GM12878 (cell line): ENCODE data around the gene ID4. TPM values are rescaled to one million over a fixed set of nuclear protein-coding genes. Genes with fewer than 3 reads are reported as not detected.

Source experiments
- ATAC-seq: fragments of 200-7000 bp; cut with Tn5 transposase; 3 replicates; pipeline ENCODE4 v1.9.1; 2020; ENCODE audit warnings: mild to moderate bottlenecking, moderate library complexity
- BruUV-seq: library from RNA; stranded (reverse); fragments of 400-500 nt; replicated peaks from 2 replicates; lab custom pipeline; 2021; lab: Mats Ljungman, UMichigan
- CTCF ChIA-PET: fragments of 300-600 bp; sonication (Branson Sonifier 250); formaldehyde crosslinking; extraction: SDS; loops from one replicate; lab custom pipeline; 2021; ENCODE audit warnings: inconsistent platforms; lab: Yijun Ruan, JAX
- POLR2A ChIA-PET: fragments of 350-600 bp; formaldehyde crosslinking; extraction: SDS; loops from one replicate; lab custom pipeline; 2021; ENCODE audit warnings: inconsistent platforms; lab: Charles Lee
- RAD21 ChIA-PET: fragments of 300-600 bp; sonication (Branson Sonifier 250); formaldehyde crosslinking; loops from one replicate; lab custom pipeline; 2023; ENCODE audit warnings: antibody characterized with exemption; ENCODE audit not compliant: unreplicated experiment; lab: Charles Lee
- SMC1A ChIA-PET: fragments of 300-600 bp; sonication (Branson Sonifier 250); formaldehyde crosslinking; loops from one replicate; lab custom pipeline; 2023; ENCODE audit not compliant: unreplicated experiment, uncharacterized antibody; lab: Charles Lee
- DNase-seq: peaks from one replicate; pipeline ENCODE4 v3.0.0-alpha.2; 2011; ENCODE audit warnings: low read depth, low spot score
- FAIRE-seq: peaks from 3 replicates; lab custom pipeline; 2011; peaks lifted over from hg19 to GRCh38; lab: Jason Lieb, UNC
- H2AFZ ChIP-seq: 2 replicates; pipeline ENCODE4 v1.6.0; 2011; ENCODE audit warnings: low read depth, low read length, control low read depth; ENCODE audit not compliant: control insufficient read depth
- H3K27ac ChIP-seq: 2 replicates; pipeline ENCODE4 v1.5.1; 2011; ENCODE audit warnings: control low read depth; ENCODE audit not compliant: control insufficient read depth, insufficient read depth
- H3K27me3 ChIP-seq, 2 experiments: replicated peaks in 1 of 2; 2 replicates each; pipeline versions ENCODE4 v1.6.0 to v1.6.1; 2011; ENCODE audit warnings: low read length in 1 of 2; ENCODE audit not compliant: control insufficient read depth in 2 of 2, insufficient read depth in 2 of 2
- H3K36me3 ChIP-seq, 2 experiments: 2 replicates each; pipeline ENCODE4 v1.5.1; 2011; ENCODE audit warnings: low read length in 1 of 2; ENCODE audit not compliant: control insufficient read depth in 2 of 2, insufficient read depth in 2 of 2
- H3K4me1 ChIP-seq: 2 replicates; pipeline ENCODE4 v1.6.1; 2011; ENCODE audit warnings: mild to moderate bottlenecking, low read length, moderate library complexity, mixed read lengths; ENCODE audit not compliant: control insufficient read depth, insufficient read depth
- H3K4me2 ChIP-seq: 2 replicates; pipeline ENCODE4 v1.6.0; 2011; ENCODE audit warnings: control low read depth; ENCODE audit not compliant: control insufficient read depth, insufficient read depth
- H3K4me3 ChIP-seq: fragments of 200-600 bp; sonication (generic); 2 replicates; pipeline ENCODE4 v1.5.1; 2016
- H3K79me2 ChIP-seq: 2 replicates; pipeline ENCODE4 v1.6.0; 2011; ENCODE audit warnings: low read length; ENCODE audit not compliant: control insufficient read depth, insufficient read depth
- H3K9ac ChIP-seq: 2 replicates; pipeline ENCODE4 v1.8.0; 2011; ENCODE audit warnings: low read length, control low read depth, mixed read lengths; ENCODE audit not compliant: control insufficient read depth, insufficient read depth
- H3K9me3 ChIP-seq: replicated peaks from 3 replicates; pipeline ENCODE4 v1.5.1; 2011; ENCODE audit warnings: mild to moderate bottlenecking, low read length; ENCODE audit not compliant: control insufficient read depth, insufficient read depth
- H4K20me1 ChIP-seq: 2 replicates; pipeline ENCODE4 v1.6.0; 2011; ENCODE audit not compliant: control insufficient read depth, insufficient read depth
- ASH2L ChIP-seq: fragments of 300-600, 200-600 bp; sonication (generic); IDR thresholded peaks from 2 replicates; pipeline ENCODE4 v1.6.1; 2017; ENCODE audit warnings: low read depth, mild to moderate bottlenecking, borderline replicate concordance
- TBL1XR1 ChIP-seq: IDR thresholded peaks from 2 replicates; pipeline ENCODE4 v1.6.1; 2012; ENCODE audit warnings: low read depth, low read length, improper control_type of control experiment
- ZNF274 ChIP-seq: IDR thresholded peaks from one replicate; pipeline ENCODE4 v1.8.0; 2011; ENCODE audit not compliant: insufficient read length, insufficient read depth
- WGBS: methylation state at CpG from one replicate; pipeline ENCODE4 v1.1.6; 2016; ENCODE audit warnings: low lambda C conversion rate; ENCODE audit not compliant: insufficient replicate concordance, insufficient coverage; ENCODE audit errors: missing lambda C conversion rate; 5-methylcytosine and 5-hydroxymethylcytosine counted together
- in situ Hi-C: fragments of 300-500 bp; cut with MboI; formaldehyde crosslinking; loops from 9 replicates; pipeline ENCODE4 v1.14.3; 2018; ENCODE audit warnings: mixed read lengths
- intact Hi-C: fragments of 100-400 bp; cut with micrococcal nuclease; formaldehyde crosslinking; loops from one replicate; pipeline ENCODE4 v1.14.2; 2022; ENCODE audit not compliant: unreplicated experiment
- polyA plus RNA-seq, 11 experiments: library from polyadenylated mRNA; depleted of rRNA in 4 of 11; unstranded in 6 of 11; stranded (reverse) in 5 of 11; fragments of >200 nt; fragmentation: Nextera tagmentation in 4 of 11; fragmentation: Illumina TruSeq in 1 of 11; extraction: Ambion mirVana in 4 of 11; extraction: Trizol in 1 of 11; gene quantifications; 1 replicate in 1 of 11; 2 replicates in 10 of 11; pipeline versions ENCODE4 v1.2.1 to v1.2.3, GENCODE V29; 2011 to 2016; ENCODE audit warnings: inconsistent platforms in 2 of 11, missing spikeins in 2 of 11, low read depth in 1 of 11
- total RNA-seq, 4 experiments: library from RNA; depleted of rRNA in 3 of 4; stranded (reverse); fragments of >200 nt in 3 of 4; fragmentation: Illumina TruSeq in 1 of 4; extraction: Trizol in 1 of 4; gene quantifications; 2 replicates each; pipeline versions ENCODE4 v1.2.1 to v1.2.3, GENCODE V29; 2013 to 2021
- TF ChIP-seq, protein P1 (sequence below): fragments of 450-650 bp; formaldehyde crosslinking; IDR thresholded peaks from 2 replicates; pipeline ENCODE4 v1.5.0; 2022; ENCODE audit warnings: mild to moderate bottlenecking, missing genetic modification characterization
- TF ChIP-seq, protein P2 (sequence below): fragments of 450-650 bp; IDR thresholded peaks from 2 replicates; pipeline ENCODE4 v1.6.1; 2016; ENCODE audit warnings: mild to moderate bottlenecking
- TF ChIP-seq, protein P3 (sequence below): IDR thresholded peaks from 2 replicates; pipeline ENCODE4 v1.6.1; 2011; ENCODE audit warnings: borderline replicate concordance, low read depth, mild to moderate bottlenecking, moderate library complexity, low read length; ENCODE audit not compliant: insufficient read depth, poor library complexity, severe bottlenecking
- TF ChIP-seq, protein P4 (sequence below): fragments of 450-650 bp; IDR thresholded peaks from 2 replicates; pipeline ENCODE4 v1.6.1; 2016; ENCODE audit warnings: mild to moderate bottlenecking

ID4 gene
- total and polyA plus RNA-seq, 10 of the 15 experiments (the other 5 are each of a cell fraction or from before 2014, with no cell fraction given) = 0.09 TPM; not detected in 9

DNA sequence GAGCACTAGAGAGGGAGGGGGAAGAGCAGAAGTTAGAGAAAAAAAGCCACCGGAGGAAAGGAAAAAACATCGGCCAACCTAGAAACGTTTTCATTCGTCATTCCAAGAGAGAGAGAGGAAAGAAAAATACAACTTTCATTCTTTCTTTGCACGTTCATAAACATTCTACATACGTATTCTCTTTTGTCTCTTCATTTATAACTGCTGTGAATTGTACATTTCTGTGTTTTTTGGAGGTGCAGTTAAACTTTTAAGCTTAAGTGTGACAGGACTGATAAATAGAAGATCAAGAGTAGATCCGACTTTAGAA is 2.0 kb downstream of the ID4 start:
- in situ Hi-C loops (no loop called here), intact Hi-C loops (no loop called here)
- DNase-seq (no peak), ATAC-seq (no peak)
- no peak overlapping the region for H3K27ac ChIP-seq
- no peaks in the 10 kb centered on the region for H3K79me2 ChIP-seq
- no peak overlapping the region for H3K4me3 ChIP-seq
- WGBS = 5% methylated on average over 7 of the region's 7 CpGs
- RAD21 ChIA-PET = no interaction called here
- H3K36me3 ChIP-seq = no peaks in the 10 kb centered on the region
- POLR2A ChIA-PET = no interaction called here
- CTCF ChIA-PET = no interaction called here
- BruUV-seq = no TSS peak
- H2AFZ ChIP-seq = no peak overlapping the region
- SMC1A ChIA-PET = no interaction called here
- no peaks in the 10 kb centered on the region; the same call in 2 of the 3 replicates for H3K9me3 ChIP-seq
- no peak for TF ChIP-seq TBL1XR1
- TF ChIP-seq, protein P1, sequence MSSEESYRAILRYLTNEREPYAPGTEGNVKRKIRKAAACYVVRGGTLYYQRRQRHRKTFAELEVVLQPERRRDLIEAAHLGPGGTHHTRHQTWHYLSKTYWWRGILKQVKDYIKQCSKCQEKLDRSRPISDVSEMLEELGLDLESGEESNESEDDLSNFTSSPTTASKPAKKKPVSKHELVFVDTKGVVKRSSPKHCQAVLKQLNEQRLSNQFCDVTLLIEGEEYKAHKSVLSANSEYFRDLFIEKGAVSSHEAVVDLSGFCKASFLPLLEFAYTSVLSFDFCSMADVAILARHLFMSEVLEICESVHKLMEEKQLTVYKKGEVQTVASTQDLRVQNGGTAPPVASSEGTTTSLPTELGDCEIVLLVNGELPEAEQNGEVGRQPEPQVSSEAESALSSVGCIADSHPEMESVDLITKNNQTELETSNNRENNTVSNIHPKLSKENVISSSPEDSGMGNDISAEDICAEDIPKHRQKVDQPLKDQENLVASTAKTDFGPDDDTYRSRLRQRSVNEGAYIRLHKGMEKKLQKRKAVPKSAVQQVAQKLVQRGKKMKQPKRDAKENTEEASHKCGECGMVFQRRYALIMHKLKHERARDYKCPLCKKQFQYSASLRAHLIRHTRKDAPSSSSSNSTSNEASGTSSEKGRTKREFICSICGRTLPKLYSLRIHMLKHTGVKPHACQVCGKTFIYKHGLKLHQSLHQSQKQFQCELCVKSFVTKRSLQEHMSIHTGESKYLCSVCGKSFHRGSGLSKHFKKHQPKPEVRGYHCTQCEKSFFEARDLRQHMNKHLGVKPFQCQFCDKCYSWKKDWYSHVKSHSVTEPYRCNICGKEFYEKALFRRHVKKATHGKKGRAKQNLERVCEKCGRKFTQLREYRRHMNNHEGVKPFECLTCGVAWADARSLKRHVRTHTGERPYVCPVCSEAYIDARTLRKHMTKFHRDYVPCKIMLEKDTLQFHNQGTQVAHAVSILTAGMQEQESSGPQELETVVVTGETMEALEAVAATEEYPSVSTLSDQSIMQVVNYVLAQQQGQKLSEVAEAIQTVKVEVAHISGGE (CRISPR knock-in tag) = no peak
- TF ChIP-seq, protein P2, sequence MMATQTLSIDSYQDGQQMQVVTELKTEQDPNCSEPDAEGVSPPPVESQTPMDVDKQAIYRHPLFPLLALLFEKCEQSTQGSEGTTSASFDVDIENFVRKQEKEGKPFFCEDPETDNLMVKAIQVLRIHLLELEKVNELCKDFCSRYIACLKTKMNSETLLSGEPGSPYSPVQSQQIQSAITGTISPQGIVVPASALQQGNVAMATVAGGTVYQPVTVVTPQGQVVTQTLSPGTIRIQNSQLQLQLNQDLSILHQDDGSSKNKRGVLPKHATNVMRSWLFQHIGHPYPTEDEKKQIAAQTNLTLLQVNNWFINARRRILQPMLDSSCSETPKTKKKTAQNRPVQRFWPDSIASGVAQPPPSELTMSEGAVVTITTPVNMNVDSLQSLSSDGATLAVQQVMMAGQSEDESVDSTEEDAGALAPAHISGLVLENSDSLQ = no peak
- TF ChIP-seq ASH2L = no peak
- TF ChIP-seq ZNF274 = no peak
- TF ChIP-seq, protein P3, sequence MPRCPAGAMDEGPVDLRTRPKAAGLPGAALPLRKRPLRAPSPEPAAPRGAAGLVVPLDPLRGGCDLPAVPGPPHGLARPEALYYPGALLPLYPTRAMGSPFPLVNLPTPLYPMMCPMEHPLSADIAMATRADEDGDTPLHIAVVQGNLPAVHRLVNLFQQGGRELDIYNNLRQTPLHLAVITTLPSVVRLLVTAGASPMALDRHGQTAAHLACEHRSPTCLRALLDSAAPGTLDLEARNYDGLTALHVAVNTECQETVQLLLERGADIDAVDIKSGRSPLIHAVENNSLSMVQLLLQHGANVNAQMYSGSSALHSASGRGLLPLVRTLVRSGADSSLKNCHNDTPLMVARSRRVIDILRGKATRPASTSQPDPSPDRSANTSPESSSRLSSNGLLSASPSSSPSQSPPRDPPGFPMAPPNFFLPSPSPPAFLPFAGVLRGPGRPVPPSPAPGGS = no peak
- TF ChIP-seq, protein P4, sequence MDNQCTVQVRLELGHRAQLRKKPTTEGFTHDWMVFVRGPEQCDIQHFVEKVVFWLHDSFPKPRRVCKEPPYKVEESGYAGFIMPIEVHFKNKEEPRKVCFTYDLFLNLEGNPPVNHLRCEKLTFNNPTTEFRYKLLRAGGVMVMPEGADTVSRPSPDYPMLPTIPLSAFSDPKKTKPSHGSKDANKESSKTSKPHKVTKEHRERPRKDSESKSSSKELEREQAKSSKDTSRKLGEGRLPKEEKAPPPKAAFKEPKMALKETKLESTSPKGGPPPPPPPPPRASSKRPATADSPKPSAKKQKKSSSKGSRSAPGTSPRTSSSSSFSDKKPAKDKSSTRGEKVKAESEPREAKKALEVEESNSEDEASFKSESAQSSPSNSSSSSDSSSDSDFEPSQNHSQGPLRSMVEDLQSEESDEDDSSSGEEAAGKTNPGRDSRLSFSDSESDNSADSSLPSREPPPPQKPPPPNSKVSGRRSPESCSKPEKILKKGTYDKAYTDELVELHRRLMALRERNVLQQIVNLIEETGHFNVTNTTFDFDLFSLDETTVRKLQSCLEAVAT = no peak
- TF ChIP-seq, all 136 proteins: peak for 0
- Histone ChIP-seq H3K27me3 (peaks cover 0 to 16% of the 10 kb centered on the region in 2 experiments; a peak in 3 of 4 replicates), H3K4me1 (no peaks in the 10 kb centered on the region), H3K9ac (no peak overlapping the region), H4K20me1 (no peaks in the 10 kb centered on the region), H3K4me2 (no peak overlapping the region)
- no peak for FAIRE-seq
